GM21526 (cell line): ENCODE data around the gene SHROOM4.

Source experiments
- ATAC-seq: cut with Tn5 transposase; IDR thresholded peaks from one replicate; pipeline ENCODE4 v1.9.1; 2021; ENCODE audit warnings: moderate library complexity; ENCODE audit not compliant: unreplicated experiment, low FRiP score

SHROOM4 gene

DNA sequence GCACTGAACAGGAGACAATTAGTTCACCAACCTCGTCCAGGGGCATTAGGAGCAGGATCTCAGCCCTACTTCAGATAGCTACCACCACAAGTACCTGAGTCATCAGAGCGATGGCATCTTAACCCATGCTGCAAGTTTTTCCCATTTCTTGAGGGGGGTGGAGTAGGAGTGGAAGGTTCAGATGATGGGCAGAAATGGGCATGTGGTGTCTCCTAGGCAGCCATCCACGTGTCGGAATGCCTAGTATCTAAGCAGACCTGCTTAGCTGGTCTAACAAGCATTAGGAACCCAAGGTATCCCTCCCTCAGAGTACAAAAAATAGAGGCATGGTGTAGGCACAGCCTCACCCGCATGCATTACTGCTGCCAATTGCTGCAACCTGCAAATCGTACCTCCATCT is 184.2 kb downstream of the SHROOM4 start:
- ATAC-seq: no peak

- ATAC-seq: no peak
Observed at GRCh38 chrX:50627696-50628095, 186.3 kb downstream of the SHROOM4 start.

- ATAC-seq: no peak
Observed at GRCh38 chrX:50626432-50626831, 187.6 kb downstream of the SHROOM4 start.

DNA sequence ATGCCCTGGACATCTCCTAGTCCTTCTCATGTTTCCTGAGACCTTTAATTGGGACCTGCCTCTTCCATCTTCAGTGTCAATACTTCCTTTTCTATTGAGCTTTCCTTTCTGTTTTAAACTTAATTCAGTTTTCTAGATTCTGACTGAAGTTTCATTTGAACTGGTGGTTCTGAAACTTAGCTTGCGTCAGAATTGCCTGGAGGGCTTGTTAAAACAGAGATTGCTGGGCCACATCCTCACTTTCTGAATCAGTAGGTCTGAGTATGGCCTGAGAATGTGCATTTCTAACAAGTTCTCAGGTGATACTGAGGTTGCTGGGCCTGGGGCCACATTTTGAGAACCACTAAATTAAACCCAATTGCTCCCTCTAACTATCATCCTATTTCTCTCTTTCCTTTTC is 191.2 kb downstream of the SHROOM4 start:
- ATAC-seq: no peak

DNA sequence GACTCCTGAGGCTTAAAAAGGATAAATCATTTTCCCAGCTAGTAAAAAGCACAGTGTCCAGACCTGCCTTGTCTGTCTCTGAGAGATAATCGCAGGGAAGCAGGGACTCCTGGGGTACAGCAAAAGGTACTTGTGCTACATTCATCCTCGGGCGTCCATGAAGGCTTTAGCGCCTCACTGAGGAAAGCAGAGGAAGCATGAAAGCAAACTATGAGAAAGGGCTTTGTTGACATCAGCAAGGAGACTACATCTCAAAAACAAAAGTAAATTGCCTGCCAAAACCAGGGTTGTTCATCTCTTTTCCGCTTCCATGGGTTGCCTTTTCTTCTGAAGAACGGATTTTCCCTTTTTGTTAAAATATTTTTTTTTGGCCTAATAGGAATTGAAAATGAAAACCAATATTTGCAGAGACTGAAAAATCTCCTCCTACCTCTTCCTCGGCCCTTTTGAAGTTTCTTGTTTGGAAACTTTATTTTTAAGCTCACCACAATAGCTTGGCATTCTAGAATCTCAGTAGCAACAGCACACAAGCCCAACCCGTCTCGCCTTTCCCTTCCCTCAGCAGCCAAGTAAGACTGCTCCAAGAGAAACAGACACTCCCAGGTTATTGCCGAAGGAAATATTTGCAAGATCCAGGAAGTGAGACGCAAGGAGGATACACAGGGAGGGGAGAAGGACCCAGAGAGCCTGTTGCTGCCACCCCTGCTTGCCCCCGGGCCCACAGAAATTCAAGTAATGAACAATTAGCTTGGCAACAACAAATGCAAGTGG is 195.0 kb downstream of the SHROOM4 start:
- ATAC-seq: no peak

DNA sequence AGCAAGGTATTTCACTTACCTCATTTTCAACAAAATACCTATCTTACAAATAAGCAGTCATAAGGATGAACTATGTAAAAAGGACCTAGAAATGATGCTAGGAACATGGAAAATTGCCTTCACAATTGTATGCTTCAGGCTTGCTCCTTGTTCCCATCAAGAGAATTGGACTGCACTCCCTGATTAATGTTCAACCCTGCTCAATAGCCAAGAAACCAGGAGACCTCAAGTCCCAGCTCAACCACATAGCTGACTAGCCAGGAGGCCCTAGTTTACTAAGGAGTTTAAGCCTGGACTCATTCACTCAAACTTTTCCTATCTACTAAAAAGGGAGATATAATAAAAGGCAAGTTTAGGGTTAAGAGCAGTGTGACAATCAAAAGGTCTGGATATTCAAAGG is 196.8 kb downstream of the SHROOM4 start:
- ATAC-seq: no peak

- no peak for ATAC-seq
Observed at GRCh38 chrX:50615570-50616158, 198.3 kb downstream of the SHROOM4 start.

- ATAC-seq: no peak
Observed at GRCh38 chrX:50614460-50614859, 199.5 kb downstream of the SHROOM4 start.

- ATAC-seq: no peak
Observed at GRCh38 chrX:50613846-50614245, 200.1 kb downstream of the SHROOM4 start.

DNA sequence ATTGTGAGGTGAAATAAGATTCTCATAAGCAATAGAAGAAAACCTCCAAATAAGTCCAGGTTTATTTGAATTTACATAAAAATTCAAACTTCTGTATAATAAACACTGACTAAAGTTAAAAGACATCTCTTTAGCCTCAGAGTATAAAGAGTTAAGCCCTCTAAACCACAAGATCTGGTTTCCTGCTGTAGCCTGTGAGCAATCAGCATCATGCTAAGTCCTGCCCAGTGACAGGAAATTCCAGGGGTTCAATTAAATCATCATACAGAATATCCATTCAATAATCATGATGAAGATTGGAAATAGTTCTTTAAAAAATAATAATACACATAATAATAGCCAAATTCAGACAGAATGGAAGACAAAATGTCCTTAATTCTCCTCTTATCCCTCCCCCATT is 204.2 kb downstream of the SHROOM4 start:
- ATAC-seq: no peak

DNA sequence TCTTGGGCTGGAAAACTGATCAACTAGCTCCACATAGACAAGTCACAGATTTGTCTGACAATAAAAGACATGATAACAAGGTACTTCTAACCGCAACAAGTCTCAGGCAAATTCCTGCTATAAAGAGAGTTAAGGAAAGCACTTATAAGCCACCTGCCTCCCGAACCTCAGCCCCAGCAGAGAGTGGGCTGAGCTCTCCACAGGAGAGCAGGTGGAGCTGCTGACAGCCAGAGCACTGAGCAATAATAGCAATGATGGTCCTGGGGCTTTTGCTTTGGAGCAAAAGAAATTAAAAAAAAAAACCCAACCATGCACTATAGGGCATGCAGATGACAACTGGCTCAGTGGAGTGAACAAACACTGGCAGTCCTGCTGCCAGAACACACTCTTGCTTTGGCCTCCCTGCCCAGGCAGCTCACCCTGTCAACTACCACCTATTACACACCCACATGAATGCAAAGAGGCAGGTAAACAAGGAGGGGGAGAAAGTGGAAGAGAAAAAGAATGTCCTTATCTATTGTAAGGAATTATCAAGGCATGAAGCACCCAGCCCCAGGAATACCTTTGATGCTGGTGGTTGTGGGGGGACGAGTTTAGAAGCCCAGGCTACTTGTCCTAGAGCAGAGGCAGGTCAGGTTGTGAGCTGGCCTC is 207.6 kb downstream of the SHROOM4 start:
- no peak for ATAC-seq

DNA sequence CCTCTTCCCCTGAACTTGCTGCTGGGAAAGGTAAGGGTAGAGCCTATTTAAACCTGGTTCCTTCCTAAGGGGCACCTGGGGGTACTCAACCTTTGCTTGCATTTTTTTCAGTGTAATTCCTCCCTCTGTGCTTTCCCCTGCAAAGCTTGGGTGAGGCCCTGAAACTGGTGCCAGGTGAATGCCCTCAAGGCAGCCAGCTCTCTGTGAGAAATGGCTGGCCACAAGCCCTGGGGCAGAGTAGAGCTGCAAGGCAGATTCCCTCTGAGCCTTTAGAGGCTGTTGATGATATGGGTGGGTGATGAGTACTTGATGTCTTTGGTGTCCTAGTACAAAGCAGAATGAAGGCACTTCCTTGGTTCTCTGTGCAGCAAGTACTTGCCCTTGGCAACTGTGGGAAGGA is 217.9 kb downstream of the SHROOM4 start:
- ATAC-seq: no peak

DNA sequence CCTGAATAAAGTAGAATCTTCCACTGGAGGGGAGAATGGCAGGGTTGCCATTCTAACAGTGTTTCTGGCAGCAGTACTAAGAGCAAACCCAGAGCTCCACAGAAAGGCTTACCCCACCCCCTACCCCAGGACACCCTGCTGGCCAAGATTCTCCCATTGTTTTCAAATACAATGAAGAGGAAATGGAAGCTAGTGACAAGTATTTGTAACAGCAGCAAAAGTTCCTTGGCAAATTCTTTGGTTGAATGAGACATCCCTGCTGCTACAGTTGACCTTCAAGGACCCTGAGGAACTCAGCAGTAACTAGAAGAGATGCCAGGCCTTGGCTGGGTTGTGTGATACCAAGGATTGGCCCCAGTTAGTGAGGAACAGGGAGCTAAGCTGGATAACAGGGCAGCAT is 219.2 kb downstream of the SHROOM4 start:
- no peak for ATAC-seq

DNA sequence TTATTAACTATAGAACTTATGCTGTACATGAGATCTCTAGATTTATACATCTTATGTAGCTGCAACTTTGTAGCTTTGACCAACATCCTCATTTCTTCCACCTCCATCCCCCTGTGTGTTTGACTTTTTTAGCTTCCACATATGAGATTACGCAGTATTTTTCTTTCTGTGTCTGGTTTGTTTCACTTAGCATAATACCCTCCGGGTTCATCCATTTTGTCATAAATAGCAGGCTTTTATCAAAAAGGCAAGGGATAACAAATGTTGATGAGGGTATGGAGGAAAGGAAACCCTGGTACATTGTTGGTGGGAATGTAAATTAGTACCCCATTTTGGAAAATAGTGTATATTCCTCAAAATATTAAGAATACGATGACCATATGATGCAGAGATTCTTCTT is 227.0 kb downstream of the SHROOM4 start:
- ATAC-seq: no peak

DNA sequence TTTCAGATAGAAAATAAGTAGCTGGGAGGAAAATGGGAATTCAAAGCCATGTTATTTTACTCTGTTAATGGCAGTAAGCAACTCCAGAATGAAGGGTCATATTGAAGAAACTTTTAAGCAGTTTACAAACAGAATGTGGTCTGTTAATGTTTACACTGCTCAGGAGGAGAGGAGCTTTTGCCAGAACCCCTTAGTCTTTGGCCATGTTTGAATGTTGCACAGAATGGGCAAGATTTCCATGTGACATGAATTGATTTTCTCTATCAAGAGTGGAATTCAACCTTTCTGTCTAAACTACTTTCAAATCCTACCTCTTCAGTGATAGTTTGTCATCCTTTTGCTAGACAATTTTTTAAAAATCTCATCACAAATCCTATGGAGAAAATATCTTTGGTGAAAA is 227.6 kb downstream of the SHROOM4 start:
- no peak for ATAC-seq

GRCh38 chrX:50581405-50581804 is 232.6 kb downstream of the SHROOM4 start:
- ATAC-seq: no peak

DNA sequence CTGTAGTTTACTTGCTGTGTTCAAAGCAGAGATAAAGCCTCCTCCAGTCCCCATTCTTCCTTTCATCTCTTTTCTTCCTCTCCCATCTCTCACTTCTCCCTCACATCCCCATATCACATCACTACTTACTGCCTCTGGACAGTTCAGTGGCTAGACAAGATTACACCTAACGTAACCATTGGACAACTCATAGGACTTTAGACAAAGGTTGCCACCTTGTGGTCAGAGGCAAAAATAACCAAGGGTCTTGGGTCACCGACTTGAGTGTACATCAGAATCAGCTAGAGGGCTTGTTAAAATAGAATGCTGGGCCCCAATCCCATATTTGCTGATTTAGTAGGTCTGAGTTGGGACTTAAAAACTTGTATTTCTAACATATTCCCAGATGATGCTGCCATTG is 234.0 kb downstream of the SHROOM4 start:
- ATAC-seq: peak; percentile 86

DNA sequence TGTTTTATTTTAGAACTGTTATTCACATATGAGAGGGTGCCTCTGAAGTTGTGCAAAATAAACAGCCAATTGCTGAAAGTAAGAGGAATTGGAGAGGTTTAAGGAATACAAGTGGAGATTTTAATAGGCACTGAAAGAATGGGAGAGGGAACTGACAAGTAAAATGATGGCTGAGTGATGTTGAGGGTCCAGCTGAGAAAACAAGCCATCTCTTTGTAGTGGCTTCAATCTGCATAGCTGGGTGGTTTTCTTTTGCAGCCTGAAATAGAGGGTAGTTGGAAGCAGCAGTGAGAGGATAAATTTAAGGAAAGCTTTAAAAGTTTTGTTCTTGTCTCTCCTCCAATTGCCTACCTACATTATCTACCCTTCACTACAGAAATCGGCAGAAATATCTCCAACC is 236.7 kb downstream of the SHROOM4 start:
- ATAC-seq: no peak

- no peak for ATAC-seq
Observed at GRCh38 chrX:50567636-50568035, 246.4 kb downstream of the SHROOM4 start.

- ATAC-seq: no peak
Observed at GRCh38 chrX:50565718-50566117, 248.3 kb downstream of the SHROOM4 start.
